Spleen (tissue), 11 donors: Measurements from ENCODE around the gene RIBC2. TPM values are rescaled to one million over a fixed set of nuclear protein-coding genes. Genes with fewer than 3 reads are reported as not detected.
"Not testable (repeated sequence)": the region's sequence is repeated elsewhere in the genome, so short reads cannot be mapped to it uniquely, and the experiment has no call there.

Experiments used
- DNase-seq: peaks from one replicate; pipeline ENCODE4 v3.0.0-alpha.2; 2020
- H3K27ac ChIP-seq, 8 donors: fragments of 200-600 bp; sonication (generic) in 7 of 8; 1 replicate in 4 of 8; 2 replicates in 4 of 8; pipeline versions ENCODE4 v1.5.0 to v1.8.0; 2016 to 2021; ENCODE audit warnings: inconsistent platforms in 4 of 8, mild to moderate bottlenecking in 4 of 8, moderate library complexity in 1 of 8
- H3K27me3 ChIP-seq, 7 donors: fragments of 200-600 bp; sonication (generic) in 6 of 7; replicated peaks in 1 of 7; 1 replicate in 4 of 7; 2 replicates in 3 of 7; pipeline versions ENCODE4 v1.5.0 to v1.8.0; 2016 to 2021; ENCODE audit warnings: inconsistent platforms in 3 of 7, mild to moderate bottlenecking in 1 of 7
- H3K36me3 ChIP-seq, 6 donors: fragments of 200-600 bp; sonication (generic) in 5 of 6; 1 replicate in 4 of 6; 2 replicates in 2 of 6; pipeline versions ENCODE4 v1.5.0 to v1.8.0; 2016 to 2021; ENCODE audit warnings: inconsistent platforms in 2 of 6
- H3K4me1 ChIP-seq, 6 donors: fragments of 200-600 bp; sonication (generic) in 5 of 6; 1 replicate in 3 of 6; 2 replicates in 3 of 6; pipeline versions ENCODE4 v1.5.0 to v1.8.0; 2016 to 2021; ENCODE audit warnings: inconsistent platforms in 3 of 6
- H3K4me3 ChIP-seq, 8 donors: fragments of 200-600 bp; sonication (generic) in 7 of 8; 1 replicate in 4 of 8; 2 replicates in 4 of 8; pipeline versions ENCODE4 v1.5.0 to v1.8.0; 2016 to 2021; ENCODE audit warnings: inconsistent platforms in 4 of 8, mild to moderate bottlenecking in 4 of 8, moderate library complexity in 2 of 8
- H3K9me3 ChIP-seq, 8 donors: fragments of 200-600 bp; sonication (generic) in 7 of 8; 1 replicate in 4 of 8; 2 replicates in 4 of 8; pipeline versions ENCODE4 v1.5.0 to v1.8.0; 2016 to 2021; ENCODE audit warnings: inconsistent platforms in 4 of 8
- POLR2A ChIP-seq, 3 donors: fragments of 450-650 bp; IDR thresholded peaks; one replicate each; pipeline ENCODE4 v1.5.1; 2017; ENCODE audit warnings: antibody characterized with exemption in 3 of 3, mild to moderate bottlenecking in 1 of 3
- POLR2AphosphoS5 ChIP-seq, 3 donors: sonication (generic); formaldehyde crosslinking; IDR thresholded peaks; one replicate each; pipeline ENCODE4 v1.5.1; 2017; ENCODE audit warnings: antibody characterized with exemption in 3 of 3
- WGBS, 5 donors: extraction: QIAGEN DNeasy Blood & Tissue Kit in 3 of 5; methylation state at CpG; one replicate each; pipeline versions ENCODE4 v1.1.5 to v1.1.7; 2013 to 2018; 5-methylcytosine and 5-hydroxymethylcytosine counted together
- intact Hi-C: fragments of 100-400 bp; cut with DNase I; formaldehyde crosslinking; loops from one replicate; pipeline ENCODE4 v1.15.0; 2023; ENCODE audit warnings: low total_unique reads
- polyA plus RNA-seq, 3 donors: library from polyadenylated mRNA; stranded (reverse); fragments of 200-250 nt; gene quantifications; one replicate each; pipeline ENCODE4 v1.2.1, GENCODE V29; 2013
- total RNA-seq, 7 donors: library from RNA; depleted of rRNA in 3 of 7; stranded (reverse); fragments of >200 nt in 3 of 7; fragmentation: NEBNext Ultra II Directional in 4 of 7; extraction: Animal tissue kit (Norgen Biotek cat#: 25700) in 4 of 7; gene quantifications; one replicate each; pipeline versions ENCODE4 v1.1.0 to v1.2.1, GENCODE V29; 2016 to 2021
- TF ChIP-seq, protein P1 (sequence below), 11 experiments: fragments of 200-600 bp in 7 of 11; fragments of 450-650 bp in 4 of 11; sonication (generic) in 4 of 11; IDR thresholded peaks in 8 of 11; conservative IDR thresholded peaks in 3 of 11; 1 replicate in 7 of 11; 2 replicates in 4 of 11; pipeline versions ENCODE4 v1.4.0 to v1.8.0; 2016 to 2021; ENCODE audit warnings: antibody characterized with exemption in 11 of 11, inconsistent platforms in 4 of 11, mild to moderate bottlenecking in 1 of 11
- donor health status: healthy with polysubstance abuse.
- donor health status: DM: no; HTN: no; CAD: no; lungs with moderate emphysema.
- donor health status: DM: no; HTN: no; CAD: no.
- donor health status: Bipolar disorder and iron deficiency.
- donor health status: healthy.
- donor health status: DM: no; HTN: no; CAD: no.
- donor health status: DM: yes; HTN: yes; CAD: no.

RIBC2 gene
- total and polyA plus RNA-seq, 10 donors: 0.27 to 0.83 (median 0.37) TPM; not detected in 4

DNA sequence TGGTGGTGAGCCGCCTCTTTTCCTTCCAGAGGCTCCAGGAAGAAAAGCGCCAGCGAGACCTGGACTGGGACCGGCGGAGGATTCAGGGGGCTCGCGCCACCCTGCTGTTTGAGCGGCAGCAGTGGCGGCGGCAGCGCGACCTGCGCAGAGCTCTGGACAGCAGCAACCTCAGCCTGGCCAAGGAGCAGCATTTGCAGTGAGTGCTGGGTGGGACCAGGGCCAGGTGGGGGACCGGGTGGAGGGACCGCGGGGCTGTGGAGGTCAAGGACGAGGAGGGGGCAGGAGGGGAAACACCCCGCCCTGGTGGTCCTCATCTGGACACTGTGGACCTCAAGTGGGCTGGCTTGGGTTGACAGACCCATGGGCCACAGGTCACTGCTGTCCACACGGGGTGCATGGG is 17.4 kb downstream of the RIBC2 start:
- Histone ChIP-seq H3K4me3 (no peak overlapping the region), H3K9me3 (peaks cover 0 to 9% (median 4%) of the 10 kb centered on the region in 8 donors), H3K4me1 (peaks cover 8 to 12% (median 9%) of the 10 kb centered on the region in 6 donors), H3K27ac (no peak overlapping the region), H3K36me3 (no peaks in the 10 kb centered on the region), H3K27me3 (peaks cover 0 to 4% (median 0%) of the 10 kb centered on the region in 7 donors)
- WGBS, 5 donors: 86 to 91% (median 87%) methylated on average over 6 to 19 of the region's 19 CpGs
- intact Hi-C loops: no loop called here
- no peak for TF ChIP-seq POLR2AphosphoS5 (IDR thresholded peaks at IDR 0.05)
- TF ChIP-seq POLR2A (IDR thresholded peaks at IDR 0.05): no peak
- TF ChIP-seq, protein P1, sequence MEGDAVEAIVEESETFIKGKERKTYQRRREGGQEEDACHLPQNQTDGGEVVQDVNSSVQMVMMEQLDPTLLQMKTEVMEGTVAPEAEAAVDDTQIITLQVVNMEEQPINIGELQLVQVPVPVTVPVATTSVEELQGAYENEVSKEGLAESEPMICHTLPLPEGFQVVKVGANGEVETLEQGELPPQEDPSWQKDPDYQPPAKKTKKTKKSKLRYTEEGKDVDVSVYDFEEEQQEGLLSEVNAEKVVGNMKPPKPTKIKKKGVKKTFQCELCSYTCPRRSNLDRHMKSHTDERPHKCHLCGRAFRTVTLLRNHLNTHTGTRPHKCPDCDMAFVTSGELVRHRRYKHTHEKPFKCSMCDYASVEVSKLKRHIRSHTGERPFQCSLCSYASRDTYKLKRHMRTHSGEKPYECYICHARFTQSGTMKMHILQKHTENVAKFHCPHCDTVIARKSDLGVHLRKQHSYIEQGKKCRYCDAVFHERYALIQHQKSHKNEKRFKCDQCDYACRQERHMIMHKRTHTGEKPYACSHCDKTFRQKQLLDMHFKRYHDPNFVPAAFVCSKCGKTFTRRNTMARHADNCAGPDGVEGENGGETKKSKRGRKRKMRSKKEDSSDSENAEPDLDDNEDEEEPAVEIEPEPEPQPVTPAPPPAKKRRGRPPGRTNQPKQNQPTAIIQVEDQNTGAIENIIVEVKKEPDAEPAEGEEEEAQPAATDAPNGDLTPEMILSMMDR (IDR thresholded peaks at IDR 0.05 in 8 of 11, conservative IDR thresholded peaks at IDR 0.05 in 3 of 11): no peak
- peak; percentile 63 for DNase-seq

GRCh38 chr22:45434981-45435380 is 21.5 kb downstream of the RIBC2 start:
- H3K4me1 ChIP-seq: peaks cover 8 to 15% (median 11%) of the 10 kb centered on the region in 6 donors
- intact Hi-C loops: loop anchor here (2.0 kb wide), 1 partner anchor 166 kb away; no protein-coding TSS in a partner anchor
- DNase-seq: no peak
- 57 to 81% (median 65%) methylated on average over 6 of the region's 6 CpGs for WGBS, 5 donors
- H3K36me3 ChIP-seq: no peaks in the 10 kb centered on the region
- H3K4me3 ChIP-seq: no peak overlapping the region
- peaks cover 0 to 1% (median 0%) of the 10 kb centered on the region in 7 donors for H3K27me3 ChIP-seq
- H3K27ac ChIP-seq: peak overlapping the region in 5 of 8 donors; percentile 54 to 62 (median 60)
- no peaks in the 10 kb centered on the region for H3K9me3 ChIP-seq
- TF ChIP-seq POLR2AphosphoS5 (IDR thresholded peaks at IDR 0.05): no peak

GRCh38 chr22:45435544-45436139 is 22.1 kb downstream of the RIBC2 start:
- peak overlapping the region in 7 of 8 donors; percentile 21 to 62 (median 58) for H3K27ac ChIP-seq
- WGBS, 5 donors: 6 to 9% (median 9%) methylated on average over 20 of the region's 20 CpGs
- peaks cover 0 to 8% (median 0%) of the 10 kb centered on the region in 7 donors for H3K27me3 ChIP-seq
- intact Hi-C loops: loop anchor here (2.0 kb wide), 1 partner anchor 167 kb away; no protein-coding TSS in a partner anchor
- H3K4me1 ChIP-seq: peaks cover 8 to 15% (median 11%) of the 10 kb centered on the region in 6 donors
- H3K4me3 ChIP-seq: peak overlapping the region in 1 of 8 donors; percentile 20
- H3K36me3 ChIP-seq: no peaks in the 10 kb centered on the region
- TF ChIP-seq, protein P1 (IDR thresholded peaks at IDR 0.05 in 8 of 11, conservative IDR thresholded peaks at IDR 0.05 in 3 of 11): peak; percentile 96 to 99 (median 97)
- peak in 2 of 3 donors; percentile 60 to 67 for TF ChIP-seq POLR2AphosphoS5 (IDR thresholded peaks at IDR 0.05)
- no peak for TF ChIP-seq POLR2A (IDR thresholded peaks at IDR 0.05)
- no peaks in the 10 kb centered on the region for H3K9me3 ChIP-seq
- peak; percentile 93 for DNase-seq

GRCh38 chr22:45436871-45437517 is 23.5 kb downstream of the RIBC2 start:
- WGBS, 5 donors: 63 to 93% (median 85%) methylated on average over 25 to 34 of the region's 34 CpGs
- H3K4me3 ChIP-seq, H3K27ac ChIP-seq, H3K36me3 ChIP-seq, intact Hi-C loops, DNase-seq, H3K9me3 ChIP-seq, H3K27me3 ChIP-seq: not testable (repeated sequence)
- H3K4me1 ChIP-seq: peaks cover 8 to 15% (median 11%) of the 10 kb centered on the region in 6 donors

- peaks cover 8 to 15% (median 11%) of the 10 kb centered on the region in 6 donors for H3K4me1 ChIP-seq
- H3K27me3 ChIP-seq: peaks cover 0 to 9% (median 0%) of the 10 kb centered on the region in 7 donors
- intact Hi-C loops: no loop called here
- no peak for DNase-seq
- H3K36me3 ChIP-seq: no peaks in the 10 kb centered on the region
- no peak overlapping the region for H3K4me3 ChIP-seq
- H3K27ac ChIP-seq: no peak overlapping the region
- TF ChIP-seq POLR2AphosphoS5 (IDR thresholded peaks at IDR 0.05): no peak
- TF ChIP-seq, protein P1 (IDR thresholded peaks at IDR 0.05 in 8 of 11, conservative IDR thresholded peaks at IDR 0.05 in 3 of 11): no peak
- TF ChIP-seq POLR2A (IDR thresholded peaks at IDR 0.05): no peak
- no peaks in the 10 kb centered on the region for H3K9me3 ChIP-seq
Measured at GRCh38 chr22:45438336-45438735, 24.8 kb downstream of the RIBC2 start.

GRCh38 chr22:45440688-45441087 is 27.2 kb downstream of the RIBC2 start:
- peak overlapping the region in 1 of 8 donors; percentile 22 for H3K4me3 ChIP-seq
- not testable (repeated sequence) for H3K36me3 ChIP-seq, DNase-seq, H3K27me3 ChIP-seq, H3K9me3 ChIP-seq, H3K27ac ChIP-seq, H3K4me1 ChIP-seq
- WGBS, 5 donors: 30 to 44% (median 38%) methylated on average over 13 of the region's 13 CpGs
- intact Hi-C loops: loop anchor here (10.0 kb wide), 1 partner anchor 114 kb away; no protein-coding TSS in a partner anchor
